OCI-LY7 (cell line): Measurements from ENCODE around the gene TMEM151B.

Experiments
- CTCF ChIP-seq: fragments of 200-600 bp; sonication (generic); conservative IDR thresholded peaks from 2 replicates; pipeline ENCODE4 v1.5.1; 2014; ENCODE audit warnings: mild to moderate bottlenecking, antibody characterized with exemption, low read length, moderate library complexity, mixed read lengths
- EZH2phosphoT487 ChIP-seq: fragments of 200-600 bp; sonication (generic); IDR thresholded peaks from 2 replicates; pipeline ENCODE4 v1.6.1; 2018; ENCODE audit warnings: low read depth, borderline replicate concordance, mild to moderate bottlenecking, mixed run types, antibody characterized with exemption, low read length, moderate library complexity, mixed read lengths

GRCh38 chr6:44245391-44245911 is 24.8 kb upstream of the TMEM151B start:
- TF ChIP-seq CTCF = no peak
- no peak for TF ChIP-seq EZH2phosphoT487
